ENCODE data around the gene PALM2AKAP2.

The PALM2AKAP2 gene

DNA sequence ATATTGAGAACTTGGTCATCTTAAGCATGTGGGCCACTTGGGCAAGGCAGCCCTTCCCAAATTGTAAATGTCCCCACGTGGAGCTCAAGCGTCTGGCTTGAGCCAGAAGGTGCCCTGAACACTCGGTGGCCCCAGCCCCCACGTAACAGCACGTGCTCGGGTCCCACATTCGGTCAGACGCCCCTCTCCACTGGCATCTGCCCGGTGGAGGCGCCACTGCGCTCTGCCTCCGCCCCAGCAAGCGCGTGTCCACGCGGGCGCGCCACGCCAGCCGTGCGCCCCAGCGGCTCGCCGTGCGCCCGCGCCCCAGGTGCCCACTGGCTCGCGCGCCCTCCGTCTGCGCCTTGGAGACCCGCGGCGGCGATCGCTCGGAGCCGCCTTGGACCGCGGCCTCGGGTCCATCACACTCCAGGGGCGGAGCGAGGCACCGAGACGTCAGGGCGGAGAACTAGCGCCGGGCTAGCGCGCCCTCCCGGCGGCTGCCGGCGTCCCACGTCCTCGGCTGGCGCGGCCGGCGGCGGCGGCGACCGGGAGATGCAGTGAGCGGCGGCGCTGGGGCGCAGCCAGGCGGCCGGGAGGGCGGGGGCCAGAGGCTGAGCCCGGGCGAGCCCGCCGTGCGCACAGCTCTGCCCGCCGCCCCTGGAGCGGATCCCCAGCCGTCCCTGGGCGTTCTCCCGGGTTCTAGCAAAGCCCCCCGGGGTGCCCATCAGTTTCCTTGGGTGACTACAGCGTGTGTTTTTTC is at the start of gene PALM2AKAP2:
TSS of gene PALM2AKAP2 (plus strand) at position 488 of the 742 bp plus-strand sequence. CDS start 291 bp downstream, outside the sequence.
- no peak for DNase-seq (ENCODE audit: low read depth)

DNA sequence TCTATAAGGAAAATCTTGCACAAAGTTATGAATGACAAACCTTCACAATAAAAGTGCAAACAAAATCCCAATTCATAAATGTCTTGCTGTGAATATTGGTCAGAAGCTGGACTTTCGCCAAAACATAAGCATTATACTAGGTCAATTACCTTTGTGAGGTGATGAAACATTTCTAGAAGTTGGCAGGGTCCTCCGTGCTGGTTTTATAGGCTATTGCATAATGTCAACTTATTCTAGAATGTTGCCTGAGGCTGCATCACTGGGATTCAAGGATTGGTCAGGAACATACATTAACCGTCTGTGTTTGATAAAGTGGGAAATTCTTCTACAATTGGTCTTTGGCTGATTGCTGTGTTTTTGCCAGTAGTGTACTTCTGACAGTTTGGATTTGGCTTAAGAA is 49.8 kb upstream of the PALM2AKAP2 start:
- DNase-seq (ENCODE audit: low read depth), result no peak

DNA sequence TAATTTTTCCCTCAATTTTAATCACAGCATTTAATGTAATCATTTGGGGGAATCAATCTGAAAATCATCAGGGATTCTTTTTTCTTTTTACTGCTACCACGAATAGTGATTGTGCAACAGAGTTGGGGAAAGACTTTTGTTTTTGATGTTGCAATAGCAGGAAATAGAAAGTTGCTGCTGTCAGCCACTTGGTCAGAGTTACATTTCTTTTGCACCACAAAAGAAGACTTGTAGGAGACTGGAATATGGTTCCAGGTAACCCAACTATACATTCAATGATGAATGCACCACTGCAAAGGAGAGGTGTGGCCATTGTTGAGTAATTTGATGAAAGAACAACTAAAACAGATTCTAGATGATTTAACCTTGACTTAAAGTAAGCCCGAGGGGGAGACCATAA is 46.3 kb upstream of the PALM2AKAP2 start:
- no peak for DNase-seq (ENCODE audit: low read depth)

- no peak for DNase-seq (ENCODE audit: low read depth)
Measured at GRCh38 chr9:109734814-109735213, 45.2 kb upstream of the PALM2AKAP2 start.

- no peak for DNase-seq (ENCODE audit: low read depth)
Measured at GRCh38 chr9:109735801-109736200, 44.2 kb upstream of the PALM2AKAP2 start.

GRCh38 chr9:109737295-109737694 is 42.7 kb upstream of the PALM2AKAP2 start:
- no peak for DNase-seq (ENCODE audit: low read depth)

GRCh38 chr9:109739760-109740159 is 40.2 kb upstream of the PALM2AKAP2 start:
- no peak for DNase-seq (ENCODE audit: low read depth)

GRCh38 chr9:109742776-109743348 is 37.1 kb upstream of the PALM2AKAP2 start:
- DNase-seq (ENCODE audit: low read depth), result no peak

- no peak for DNase-seq (ENCODE audit: low read depth)
Measured at GRCh38 chr9:109743696-109744095, 36.3 kb upstream of the PALM2AKAP2 start.

DNA sequence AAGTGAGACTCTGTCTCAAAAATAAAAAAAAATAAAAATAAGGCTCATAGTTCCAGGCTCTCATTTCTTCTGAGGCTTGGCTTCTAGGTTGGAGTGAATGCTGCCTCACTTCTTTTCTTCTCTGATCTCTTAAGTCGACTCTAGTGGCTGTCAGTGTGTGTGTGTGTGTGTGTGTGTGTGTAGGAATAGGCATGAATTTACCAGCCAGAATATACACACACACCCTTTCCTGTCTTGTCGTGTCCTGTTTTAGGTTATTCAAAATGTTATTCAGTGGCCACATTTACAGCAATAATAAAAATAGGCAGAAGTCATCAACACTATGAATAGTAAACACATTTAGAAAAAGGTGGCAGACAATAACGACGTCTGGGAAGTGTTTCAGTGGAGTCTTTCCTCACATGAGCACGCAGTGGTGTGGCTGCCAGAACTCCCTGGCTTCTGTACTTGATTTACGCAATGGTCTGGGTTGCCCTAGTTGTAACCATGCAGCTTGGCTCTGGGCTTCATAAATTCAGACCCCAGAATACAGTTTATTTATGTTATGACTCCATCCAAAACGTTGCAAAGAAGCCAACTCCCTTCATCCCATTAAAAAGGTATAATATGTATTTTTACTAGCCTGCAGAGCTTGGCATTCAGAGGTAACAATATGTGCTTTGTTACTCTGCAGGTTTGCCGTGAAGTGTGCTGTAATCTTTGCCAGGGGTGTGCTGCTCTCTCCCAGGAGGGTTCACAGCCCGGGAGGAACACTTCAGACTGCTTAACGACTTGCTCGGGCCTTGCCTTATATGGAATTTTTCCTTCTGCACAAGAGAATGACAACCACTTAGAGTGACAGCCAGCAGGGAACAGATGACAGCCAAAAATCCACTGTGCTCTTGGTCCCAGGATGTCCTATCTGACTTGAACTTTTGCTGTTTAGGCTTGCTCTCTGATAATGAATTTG is 34.4 kb upstream of the PALM2AKAP2 start:
- DNase-seq (ENCODE audit: low read depth), result no peak

- DNase-seq (ENCODE audit: low read depth), result no peak
Measured at GRCh38 chr9:109751253-109751652, 28.7 kb upstream of the PALM2AKAP2 start.

DNA sequence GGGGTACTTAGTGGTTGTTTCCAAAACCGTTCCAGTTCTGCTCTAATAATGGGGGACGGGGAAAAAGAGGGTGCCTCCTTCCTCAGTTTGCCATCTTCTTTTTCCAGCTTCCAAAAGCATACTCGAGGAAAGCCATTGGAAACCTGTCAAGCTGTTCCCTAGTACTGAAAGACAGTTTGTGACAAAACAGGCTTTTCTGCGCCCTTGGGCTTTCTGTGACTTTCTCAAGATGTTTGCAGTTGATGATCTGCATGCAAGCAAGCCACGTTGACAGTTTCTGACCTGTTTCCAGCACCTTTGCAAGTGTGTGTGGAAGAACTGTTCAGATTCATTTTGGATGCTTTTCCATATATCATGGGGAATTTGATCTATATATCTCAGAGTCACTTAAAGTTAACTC is 26.7 kb upstream of the PALM2AKAP2 start:
- no peak for DNase-seq (ENCODE audit: low read depth)

DNA sequence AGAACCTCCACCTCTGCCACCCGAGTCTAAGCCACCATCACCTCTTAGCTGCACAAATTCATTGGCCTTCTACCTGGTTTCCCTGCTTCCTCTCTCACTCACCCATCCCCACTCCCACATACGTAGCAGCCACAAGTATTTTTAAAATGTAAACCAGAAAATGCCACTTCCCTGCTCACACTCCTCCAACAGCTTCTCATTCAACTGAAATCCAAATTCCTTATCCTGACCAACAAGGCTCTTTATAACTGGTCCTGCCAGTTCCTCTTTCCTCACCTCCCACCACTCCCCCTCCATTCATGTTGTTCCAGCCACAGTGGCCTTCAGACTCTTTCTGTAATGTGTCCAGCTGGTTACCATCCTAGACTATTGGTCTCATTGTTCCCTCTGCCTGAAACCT is 25.0 kb upstream of the PALM2AKAP2 start:
- DNase-seq (ENCODE audit: low read depth), result no peak

GRCh38 chr9:109759589-109759988 is 20.4 kb upstream of the PALM2AKAP2 start:
- no peak for DNase-seq (ENCODE audit: low read depth)

DNA sequence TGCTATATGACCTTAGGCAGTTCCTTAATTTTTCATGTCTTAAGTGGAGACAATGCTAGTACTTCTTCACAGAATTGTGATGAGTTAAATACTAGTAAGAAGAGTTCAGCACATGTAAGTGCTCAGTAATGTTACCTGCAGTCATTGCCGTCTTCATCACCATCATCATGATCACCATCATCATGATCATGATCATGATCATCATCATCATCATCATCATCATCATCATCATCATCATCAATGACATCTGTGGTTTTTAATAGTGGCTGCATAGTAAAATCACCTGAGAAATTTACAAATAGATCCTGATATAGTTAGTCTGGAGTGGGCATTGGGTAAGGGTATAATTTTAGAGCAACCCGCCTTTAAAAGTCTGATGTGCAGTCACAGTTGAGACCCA is 14.7 kb upstream of the PALM2AKAP2 start:
- DNase-seq (ENCODE audit: low read depth), result no peak

- DNase-seq (ENCODE audit: low read depth), result no peak
Measured at GRCh38 chr9:109765830-109766229, 14.2 kb upstream of the PALM2AKAP2 start.

- no peak for DNase-seq (ENCODE audit: low read depth)
Measured at GRCh38 chr9:109766351-109766750, 13.6 kb upstream of the PALM2AKAP2 start.

DNA sequence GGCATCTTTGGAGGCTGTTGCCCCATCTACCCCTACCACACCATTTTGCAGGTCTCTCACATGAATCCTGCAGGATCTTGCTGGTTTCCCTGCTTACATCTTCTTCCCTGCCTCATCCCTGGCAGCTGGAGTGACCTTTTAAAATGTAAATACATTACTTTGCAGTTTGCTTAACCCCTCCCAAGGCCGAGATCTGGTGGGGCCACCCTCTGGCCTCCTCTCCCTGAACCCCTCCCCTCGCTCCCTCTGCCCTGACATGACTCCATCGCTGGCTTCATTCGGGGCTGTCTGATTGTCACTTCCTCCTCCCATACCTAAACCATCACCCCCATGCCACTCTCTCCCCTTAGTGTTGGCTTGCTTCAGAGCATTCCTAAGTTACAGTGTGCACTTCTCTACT is 12.6 kb upstream of the PALM2AKAP2 start:
- DNase-seq (ENCODE audit: low read depth), result no peak

DNA sequence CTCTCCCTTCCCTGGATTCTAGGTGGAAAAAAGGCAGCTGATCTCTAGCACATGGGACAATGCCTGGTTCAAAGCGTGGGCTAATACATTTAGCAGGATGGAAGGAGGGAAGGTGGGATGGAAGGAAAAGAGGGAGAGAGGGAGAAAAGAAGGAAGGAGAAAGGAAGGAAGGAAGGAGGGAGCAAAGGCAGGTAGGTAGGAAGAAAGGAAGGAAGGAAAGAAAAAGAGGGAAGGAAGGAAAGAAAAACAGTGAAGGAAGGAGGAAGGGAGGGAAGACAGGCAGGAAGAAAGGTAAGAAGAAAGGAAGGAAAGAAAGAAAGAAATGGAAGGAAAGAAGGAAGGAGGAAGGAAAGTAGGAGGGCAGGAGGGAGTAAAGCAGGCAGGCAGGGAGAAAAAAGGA is 12.2 kb upstream of the PALM2AKAP2 start:
- DNase-seq (ENCODE audit: low read depth), result no peak

- DNase-seq (ENCODE audit: low read depth), result no peak
Measured at GRCh38 chr9:109769250-109769649, 10.7 kb upstream of the PALM2AKAP2 start.

DNA sequence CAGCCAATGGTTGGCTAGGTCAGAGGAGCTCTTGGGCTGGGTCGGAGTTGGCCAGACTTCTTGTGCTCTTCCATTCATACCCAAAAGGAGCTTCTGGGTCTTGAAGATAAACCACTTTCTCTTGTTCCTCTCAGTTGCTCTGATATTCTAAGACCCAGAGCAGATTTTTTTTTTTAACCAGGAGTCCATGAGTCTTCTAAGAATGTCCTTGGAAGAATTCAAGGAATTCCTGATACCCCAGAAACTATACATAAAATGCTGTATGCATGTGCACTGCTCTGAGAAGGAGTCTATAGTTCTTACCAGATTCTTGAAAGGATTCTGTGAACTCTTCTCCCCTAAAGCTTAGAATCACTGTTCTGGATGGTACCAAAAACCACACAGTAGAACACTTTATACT is 9.9 kb upstream of the PALM2AKAP2 start:
- no peak for DNase-seq (ENCODE audit: low read depth)

DNA sequence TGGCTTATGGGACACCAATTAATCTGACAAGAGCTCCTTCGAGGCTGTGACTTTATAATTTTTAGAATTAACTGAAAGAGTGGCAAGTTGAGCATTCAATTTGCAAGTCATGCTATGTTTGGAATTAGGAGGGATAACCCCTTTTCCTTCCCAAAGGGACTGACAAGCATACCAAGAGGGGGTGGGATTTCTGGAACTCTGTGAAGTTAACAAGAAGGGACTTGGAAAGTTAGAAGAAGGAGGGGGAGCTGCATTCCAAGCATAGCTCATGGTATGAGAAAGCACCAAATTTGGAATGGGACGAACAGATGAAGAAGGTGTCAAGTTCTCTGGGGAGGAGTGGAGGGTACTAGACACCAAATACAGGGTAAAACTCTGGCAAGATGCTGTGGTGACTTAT is 8.9 kb upstream of the PALM2AKAP2 start:
- DNase-seq (ENCODE audit: low read depth), result no peak
